Choroid plexus epithelial cell (primary cell): Measurements from ENCODE around the gene CTNNA3.

Experiments
- DNase-seq: peaks from one replicate; pipeline ENCODE4 v3.0.0-alpha.2; 2010; ENCODE audit warnings: low read depth
- H3K4me3 ChIP-seq: 2 replicates; pipeline ENCODE4 v1.5.1; 2011; ENCODE audit warnings: low read depth, mild to moderate bottlenecking, control low read depth, low read length, moderate library complexity
- TF ChIP-seq, protein P1 (sequence below): conservative IDR thresholded peaks from 2 replicates; pipeline ENCODE4 v1.5.1; 2011; ENCODE audit warnings: low read depth, mild to moderate bottlenecking, control low read depth, inconsistent platforms, low read length, moderate library complexity

Gene CTNNA3

DNA sequence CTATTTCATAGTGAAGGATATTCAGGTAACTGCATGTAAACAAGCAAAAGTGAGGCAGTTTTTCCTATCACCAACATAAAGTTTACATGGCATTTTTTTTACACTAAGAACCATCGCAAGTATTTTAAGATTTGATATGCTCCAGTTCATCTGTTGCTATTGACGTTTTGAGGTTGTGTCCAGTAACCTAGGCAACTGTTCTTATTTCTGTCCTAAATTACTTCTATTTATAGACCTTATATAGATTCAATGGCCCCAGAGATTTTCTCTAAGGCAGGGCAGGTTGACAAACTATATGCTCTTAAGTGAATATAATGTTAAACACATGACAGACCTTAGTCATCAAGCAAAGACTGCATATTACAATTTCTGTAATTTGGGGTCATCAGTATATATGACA, 1600.4 kb downstream of the CTNNA3 start:
- no peak for DNase-seq
- TF ChIP-seq, protein P1, sequence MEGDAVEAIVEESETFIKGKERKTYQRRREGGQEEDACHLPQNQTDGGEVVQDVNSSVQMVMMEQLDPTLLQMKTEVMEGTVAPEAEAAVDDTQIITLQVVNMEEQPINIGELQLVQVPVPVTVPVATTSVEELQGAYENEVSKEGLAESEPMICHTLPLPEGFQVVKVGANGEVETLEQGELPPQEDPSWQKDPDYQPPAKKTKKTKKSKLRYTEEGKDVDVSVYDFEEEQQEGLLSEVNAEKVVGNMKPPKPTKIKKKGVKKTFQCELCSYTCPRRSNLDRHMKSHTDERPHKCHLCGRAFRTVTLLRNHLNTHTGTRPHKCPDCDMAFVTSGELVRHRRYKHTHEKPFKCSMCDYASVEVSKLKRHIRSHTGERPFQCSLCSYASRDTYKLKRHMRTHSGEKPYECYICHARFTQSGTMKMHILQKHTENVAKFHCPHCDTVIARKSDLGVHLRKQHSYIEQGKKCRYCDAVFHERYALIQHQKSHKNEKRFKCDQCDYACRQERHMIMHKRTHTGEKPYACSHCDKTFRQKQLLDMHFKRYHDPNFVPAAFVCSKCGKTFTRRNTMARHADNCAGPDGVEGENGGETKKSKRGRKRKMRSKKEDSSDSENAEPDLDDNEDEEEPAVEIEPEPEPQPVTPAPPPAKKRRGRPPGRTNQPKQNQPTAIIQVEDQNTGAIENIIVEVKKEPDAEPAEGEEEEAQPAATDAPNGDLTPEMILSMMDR, result no peak
- no peak overlapping the region for H3K4me3 ChIP-seq

DNA sequence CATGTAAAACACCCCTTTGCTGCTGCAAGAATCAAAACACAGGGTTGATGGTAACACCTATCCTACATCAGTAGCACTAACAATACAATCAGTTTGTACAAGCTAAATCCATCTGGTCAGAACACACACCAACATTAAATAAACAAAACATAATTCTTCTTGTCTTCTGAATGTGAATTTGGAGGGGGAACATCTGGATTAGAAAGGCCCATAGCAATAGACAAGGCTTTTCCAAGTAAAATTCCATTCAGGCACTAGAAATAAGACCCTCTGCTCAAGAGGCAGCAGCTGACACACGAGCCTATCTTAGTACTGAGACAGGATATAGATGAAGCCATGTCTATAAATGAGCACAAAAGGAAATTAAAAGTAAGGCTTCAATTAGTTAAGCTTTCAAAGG, 1610.1 kb downstream of the CTNNA3 start:
- no peak for DNase-seq
- TF ChIP-seq, protein P1, result no peak
- H3K4me3 ChIP-seq, result no peak overlapping the region

DNA sequence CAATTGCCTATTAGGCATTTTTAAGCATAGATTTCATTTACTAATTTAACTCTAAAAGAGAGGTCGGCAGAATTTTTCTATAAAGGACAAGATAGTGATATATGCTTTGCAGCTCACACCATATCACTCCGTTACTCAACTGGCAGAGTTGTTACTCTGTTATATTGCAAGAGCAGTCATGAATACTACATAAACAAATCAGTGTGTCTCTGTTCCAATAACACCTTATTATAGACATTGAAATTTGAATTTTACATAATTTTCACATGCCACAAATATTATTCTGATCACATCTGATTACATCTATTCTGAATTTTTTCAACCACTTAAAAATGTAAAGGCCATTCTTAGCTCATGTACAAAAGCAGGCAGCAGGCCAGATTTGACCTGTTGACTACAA, 1624.1 kb downstream of the CTNNA3 start:
- H3K4me3 ChIP-seq, result no peak overlapping the region
- TF ChIP-seq, protein P1, result no peak
- no peak for DNase-seq

DNA sequence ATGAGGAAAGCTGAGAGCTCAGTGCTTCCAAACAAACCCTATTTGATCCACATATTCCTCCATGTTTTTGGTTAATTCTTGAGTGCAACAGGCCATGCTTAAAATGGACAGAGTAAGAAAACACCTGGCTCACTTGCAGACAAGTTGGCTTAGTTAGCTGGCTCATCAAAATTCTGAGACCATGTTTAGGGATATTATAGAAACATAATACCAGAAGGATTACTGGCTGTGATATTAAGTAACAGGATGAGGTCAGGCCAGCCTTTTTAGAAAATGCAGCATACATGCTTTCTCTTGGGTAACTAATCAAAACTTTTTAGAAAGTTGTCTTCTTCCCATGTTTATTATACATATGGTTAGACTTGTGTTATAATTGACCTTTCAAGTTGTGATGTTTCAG, 1637.4 kb downstream of the CTNNA3 start:
- TF ChIP-seq, protein P1, result no peak
- no peak for DNase-seq
- H3K4me3 ChIP-seq, result no peak overlapping the region

DNA sequence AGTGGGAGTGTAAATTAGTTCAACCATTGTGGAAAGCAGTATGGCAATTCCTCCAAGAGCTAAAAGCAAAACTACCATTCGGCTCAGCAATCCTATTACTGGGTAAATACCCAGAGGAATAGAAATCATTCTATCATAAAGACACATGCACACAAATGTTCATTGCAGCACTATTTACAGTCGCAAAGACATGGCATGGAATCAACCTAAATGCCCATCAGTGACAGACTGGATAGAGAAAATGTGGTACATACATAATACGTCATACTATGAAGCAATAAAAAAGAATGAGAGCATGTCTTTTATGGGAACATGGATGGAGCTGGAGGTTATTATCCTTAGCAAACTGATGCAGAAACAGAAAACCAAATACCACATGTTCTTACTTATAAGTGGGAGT, 1646.7 kb downstream of the CTNNA3 start:
- TF ChIP-seq, protein P1, result no peak
- H3K4me3 ChIP-seq, result no peak overlapping the region
- DNase-seq, result no peak

DNA sequence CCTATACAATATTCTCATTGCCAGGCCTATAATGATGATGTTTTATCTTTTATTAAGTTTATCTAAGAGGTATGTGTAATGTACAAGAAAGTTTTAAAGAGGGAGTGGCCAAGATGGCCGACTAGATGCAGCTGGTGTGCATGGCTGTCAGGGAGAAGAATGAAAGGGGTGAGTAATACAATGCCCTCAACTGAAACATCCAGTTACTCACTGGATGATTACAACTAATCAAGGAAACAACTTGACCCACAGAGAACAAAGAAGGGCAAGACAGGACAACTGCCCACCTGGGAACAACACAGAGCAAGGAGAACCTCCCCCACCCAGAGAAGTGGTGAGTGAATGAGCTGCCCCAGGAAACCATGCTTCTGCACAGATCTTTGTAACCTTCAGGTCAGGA, 1650.1 kb downstream of the CTNNA3 start:
- H3K4me3 ChIP-seq, result no peak overlapping the region
- TF ChIP-seq, protein P1, result no peak
- no peak for DNase-seq

DNA sequence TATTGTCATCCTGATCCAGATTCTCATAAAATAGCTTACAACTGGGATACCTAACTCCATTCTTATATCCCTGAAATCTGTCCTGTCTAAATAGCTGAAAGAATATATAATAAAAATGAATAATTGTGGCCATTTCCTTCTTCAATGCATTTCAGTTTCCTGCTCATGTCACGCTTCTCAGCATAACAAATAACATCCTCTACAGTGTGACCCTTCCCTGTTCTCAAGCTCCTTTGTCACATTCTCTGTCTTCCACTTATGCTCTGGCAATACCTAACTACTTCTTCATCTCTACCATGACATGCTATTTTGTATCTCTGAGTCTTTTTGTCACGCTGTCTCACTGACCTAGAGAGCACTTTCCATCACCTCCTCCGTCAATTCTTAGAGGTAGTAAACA, 1654.2 kb downstream of the CTNNA3 start:
- TF ChIP-seq, protein P1, result no peak
- DNase-seq, result no peak
- no peak overlapping the region for H3K4me3 ChIP-seq
